22Rv1 (cell line): ENCODE results near the gene SORBS1.

Experiments
- H3K27ac ChIP-seq: fragments of 450-650 bp; 2 replicates; pipeline ENCODE4 v1.5.1; 2017
- CTCF ChIP-seq: fragments of 450-650 bp; IDR thresholded peaks from 2 replicates; pipeline ENCODE4 v1.5.1; 2017; ENCODE audit warnings: mild to moderate bottlenecking
- ZFX ChIP-seq: fragments of 450-650 bp; IDR thresholded peaks from 2 replicates; pipeline ENCODE4 v1.6.1; 2017; ENCODE audit warnings: antibody characterized with exemption, borderline replicate concordance

Gene SORBS1

DNA sequence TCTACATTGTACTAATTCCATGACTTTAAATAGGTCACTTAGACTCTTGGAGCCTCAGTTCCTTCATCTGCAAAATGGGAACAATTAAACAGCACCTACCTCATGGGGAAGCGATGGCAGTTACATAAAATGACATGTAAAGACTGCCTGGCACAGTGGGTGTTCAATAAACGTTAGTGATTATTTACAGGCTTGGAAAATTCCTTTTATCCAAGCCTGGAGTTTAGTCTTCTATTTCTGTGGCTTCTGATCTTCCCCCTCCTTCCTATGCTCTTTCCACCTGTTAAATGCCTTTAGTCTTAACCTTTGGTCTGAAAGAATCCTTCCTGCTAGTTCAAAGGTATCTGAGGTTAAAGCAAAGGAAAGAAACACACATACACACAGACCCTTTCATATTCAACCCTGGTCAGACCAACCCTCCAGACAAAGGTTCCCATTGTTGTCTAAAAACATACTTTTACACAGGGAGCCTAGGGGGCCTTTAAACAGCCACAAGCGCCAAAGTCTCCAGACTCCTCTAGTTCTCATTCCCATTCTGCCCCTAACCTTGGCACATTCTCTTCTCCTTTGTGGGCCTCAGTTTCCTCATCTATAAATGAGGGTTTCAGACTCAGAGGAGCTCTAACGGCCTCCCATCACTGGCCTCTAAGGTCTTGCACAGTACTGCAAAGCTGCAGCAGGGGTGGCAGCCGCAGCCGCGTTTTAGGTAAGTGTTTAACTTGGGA lies 21.4 kb downstream of the SORBS1 start:
- TF ChIP-seq ZFX, result no peak
- H3K27ac ChIP-seq, result no peak overlapping the region

- H3K27ac ChIP-seq, result no peak overlapping the region
These were observed 22.8 kb downstream of the SORBS1 start for GRCh38 chr10:95538412-95538811.

DNA sequence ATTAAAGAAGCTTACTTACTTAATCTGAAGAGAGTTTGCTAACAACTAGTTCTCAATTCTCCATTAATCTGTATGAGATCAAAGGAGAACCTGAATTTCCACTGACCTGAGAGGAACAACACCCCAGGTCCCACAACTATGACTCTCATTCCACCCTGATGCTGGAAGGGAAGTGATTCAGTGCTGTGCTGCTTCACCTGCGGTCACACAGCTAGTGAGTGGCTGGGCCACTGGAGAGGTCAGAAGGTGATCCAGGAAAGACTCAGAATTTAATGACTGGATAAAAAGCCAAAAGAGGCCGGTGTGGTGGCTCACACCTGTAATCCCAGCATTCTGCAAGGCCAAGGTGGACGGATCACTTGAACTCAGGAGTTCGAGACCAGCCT lies 23.6 kb downstream of the SORBS1 start:
- no peak overlapping the region for H3K27ac ChIP-seq
- TF ChIP-seq ZFX (no peak), CTCF (no peak)

More at GRCh38 chr10:95538412-95538811, 22.8 kb downstream of the SORBS1 start:
- TF ChIP-seq CTCF (no peak), ZFX (no peak)

- no peak overlapping the region for H3K27ac ChIP-seq
- TF ChIP-seq ZFX, result no peak
- no peak for TF ChIP-seq CTCF
These were observed 24.2 kb downstream of the SORBS1 start for GRCh38 chr10:95536894-95537541.

DNA sequence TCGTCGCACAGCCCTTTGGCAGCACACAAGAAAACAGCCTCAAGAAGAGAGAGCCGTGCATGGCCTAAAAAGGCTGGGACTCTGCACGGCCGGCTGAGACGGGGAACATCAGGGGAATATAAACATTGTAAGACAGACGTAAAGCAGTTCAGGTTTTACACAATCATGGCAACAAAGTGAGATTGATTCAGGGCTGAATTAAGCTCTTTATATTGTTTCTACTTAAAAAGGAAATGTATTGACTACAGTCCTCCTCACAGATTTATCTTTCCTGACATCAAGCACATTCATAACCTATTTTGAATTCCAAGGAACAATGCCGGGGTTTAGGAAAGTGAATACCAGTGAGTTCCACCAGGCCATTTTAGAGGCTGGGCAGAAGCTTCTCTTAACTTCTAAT lies 25.2 kb downstream of the SORBS1 start:
- TF ChIP-seq CTCF (no peak), ZFX (no peak)
- H3K27ac ChIP-seq, result no peak overlapping the region

DNA sequence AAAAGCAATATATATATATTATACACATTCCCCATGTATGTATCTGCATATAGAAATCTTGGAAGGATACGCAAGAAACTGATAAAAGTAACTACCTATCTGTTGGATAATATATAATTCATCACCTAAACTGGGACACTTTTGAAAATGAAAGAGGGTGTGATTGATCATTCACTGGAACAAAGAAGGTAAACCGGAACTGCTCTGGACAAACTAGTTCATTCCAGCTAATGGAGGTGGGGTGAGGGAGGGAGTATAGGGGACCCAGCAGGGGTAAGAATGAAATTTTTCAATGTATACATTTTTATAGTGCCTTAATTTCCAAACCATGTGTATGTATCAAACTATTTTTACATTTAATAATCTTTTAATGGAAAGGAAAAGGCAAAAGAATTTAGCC lies 25.6 kb downstream of the SORBS1 start:
- TF ChIP-seq ZFX, result no peak
- no peak for TF ChIP-seq CTCF

DNA sequence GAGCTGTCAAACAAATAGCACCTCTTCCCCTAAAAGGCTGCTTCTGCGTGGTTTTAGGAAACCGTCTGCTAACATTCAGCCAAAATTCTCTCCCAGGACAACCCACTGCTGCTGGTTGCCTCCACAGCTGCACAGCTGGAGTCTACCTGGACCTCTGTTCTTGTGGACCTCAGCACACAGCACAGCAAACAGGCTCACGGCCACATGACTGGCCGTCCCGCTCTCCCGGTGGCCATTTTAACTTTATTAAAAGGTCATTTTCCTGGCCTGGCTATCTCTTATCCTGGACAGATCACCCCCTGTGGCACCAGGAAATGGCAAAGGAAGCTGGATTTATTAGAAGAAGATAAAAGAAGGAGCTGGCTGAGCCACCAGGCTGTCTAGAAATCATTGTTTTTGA lies 27.6 kb downstream of the SORBS1 start:
- TF ChIP-seq CTCF (no peak), ZFX (no peak)
- no peak overlapping the region for H3K27ac ChIP-seq

More for the DNA sequence above, 25.6 kb downstream of the SORBS1 start:
- H3K27ac ChIP-seq, result no peak overlapping the region

GRCh38 chr10:95532536-95532935 lies 28.6 kb downstream of the SORBS1 start:
- no peak overlapping the region for H3K27ac ChIP-seq
- no peak for TF ChIP-seq ZFX
- TF ChIP-seq CTCF, result no peak
